ENCODE measurements around the gene MYH16.

DNA sequence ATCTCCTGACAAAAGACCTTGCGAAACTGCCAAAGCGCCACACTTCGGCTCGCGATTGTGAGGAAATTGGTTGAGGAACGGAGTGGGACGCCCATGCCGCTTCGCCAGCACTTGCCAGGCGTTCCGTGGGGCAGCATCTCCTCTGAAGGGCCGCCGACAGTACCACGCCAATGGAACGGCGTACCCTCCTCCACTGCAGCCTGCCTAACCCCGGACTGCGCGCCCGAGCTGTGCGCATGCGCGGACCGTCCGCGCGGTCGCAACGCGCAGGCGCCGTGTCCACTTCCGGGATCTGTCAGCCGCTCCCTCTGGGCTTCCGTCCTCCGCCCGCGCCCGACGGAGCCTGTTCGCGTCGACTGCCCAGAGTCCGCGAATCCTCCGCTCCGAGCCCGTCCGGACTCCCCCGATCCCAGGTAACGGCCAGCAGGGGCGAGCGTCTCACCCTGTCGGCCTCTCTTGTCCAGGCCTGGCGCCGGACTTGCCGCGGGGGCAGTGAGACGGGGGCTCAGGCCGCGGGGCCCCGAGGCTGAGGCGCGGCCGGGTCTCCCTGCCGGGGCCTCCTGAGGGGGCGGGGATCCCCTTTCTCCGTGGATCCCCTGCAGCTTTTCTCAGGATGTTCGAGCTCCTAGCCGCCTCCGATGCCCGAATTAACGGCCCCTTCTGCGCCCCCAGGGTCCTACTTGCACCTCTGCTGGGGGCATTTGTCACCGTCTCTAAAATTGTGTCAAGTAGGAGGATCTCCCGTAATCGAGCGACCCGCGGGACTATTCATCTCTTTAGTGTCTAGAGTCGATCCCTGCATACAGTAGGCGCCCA lies 53.2 kb downstream of the MYH16 start, which contains the start of gene ARPC1A:
- TF ChIP-seq POLR2A (IDR thresholded peaks at IDR 0.05; ENCODE audit: extremely low read depth, insufficient read length) (peak; percentile 99), CTCF (IDR thresholded peaks at IDR 0.05; ENCODE audit: low read depth, low read length) (no peak), MYC (IDR thresholded peaks at IDR 0.05; ENCODE audit: low read depth, low read length) (peak; percentile 86)
- TF ChIP-seq, protein P1, sequence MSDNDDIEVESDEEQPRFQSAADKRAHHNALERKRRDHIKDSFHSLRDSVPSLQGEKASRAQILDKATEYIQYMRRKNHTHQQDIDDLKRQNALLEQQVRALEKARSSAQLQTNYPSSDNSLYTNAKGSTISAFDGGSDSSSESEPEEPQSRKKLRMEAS (IDR thresholded peaks at IDR 0.05; ENCODE audit: low read depth, low read length): peak; percentile 74
